GM12878 (cell line): ENCODE results near the gene CAMTA1. TPM values are rescaled to one million over a fixed set of nuclear protein-coding genes. Genes with fewer than 3 reads are reported as not detected.

Experiments used
- ATAC-seq: fragments of 200-7000 bp; cut with Tn5 transposase; 3 replicates; pipeline ENCODE4 v1.9.1; 2020; ENCODE audit warnings: mild to moderate bottlenecking, moderate library complexity
- BruUV-seq: library from RNA; stranded (reverse); fragments of 400-500 nt; replicated peaks from 2 replicates; lab custom pipeline; 2021; lab: Mats Ljungman, UMichigan
- CTCF ChIA-PET: fragments of 300-600 bp; sonication (Branson Sonifier 250); formaldehyde crosslinking; extraction: SDS; loops from one replicate; lab custom pipeline; 2021; ENCODE audit warnings: inconsistent platforms; lab: Yijun Ruan, JAX
- POLR2A ChIA-PET: fragments of 350-600 bp; formaldehyde crosslinking; extraction: SDS; loops from one replicate; lab custom pipeline; 2021; ENCODE audit warnings: inconsistent platforms; lab: Charles Lee
- RAD21 ChIA-PET: fragments of 300-600 bp; sonication (Branson Sonifier 250); formaldehyde crosslinking; loops from one replicate; lab custom pipeline; 2023; ENCODE audit warnings: antibody characterized with exemption; ENCODE audit not compliant: unreplicated experiment; lab: Charles Lee
- SMC1A ChIA-PET: fragments of 300-600 bp; sonication (Branson Sonifier 250); formaldehyde crosslinking; loops from one replicate; lab custom pipeline; 2023; ENCODE audit not compliant: unreplicated experiment, uncharacterized antibody; lab: Charles Lee
- DNase-seq: peaks from one replicate; pipeline ENCODE4 v3.0.0-alpha.2; 2011; ENCODE audit warnings: low read depth, low spot score
- FAIRE-seq: peaks from 3 replicates; lab custom pipeline; 2011; peaks lifted over from hg19 to GRCh38; lab: Jason Lieb, UNC
- H2AFZ ChIP-seq: 2 replicates; pipeline ENCODE4 v1.6.0; 2011; ENCODE audit warnings: low read depth, low read length, control low read depth; ENCODE audit not compliant: control insufficient read depth
- H3K27ac ChIP-seq: 2 replicates; pipeline ENCODE4 v1.5.1; 2011; ENCODE audit warnings: control low read depth; ENCODE audit not compliant: control insufficient read depth, insufficient read depth
- H3K27me3 ChIP-seq, 2 experiments: replicated peaks in 1 of 2; 2 replicates each; pipeline versions ENCODE4 v1.6.0 to v1.6.1; 2011; ENCODE audit warnings: low read length in 1 of 2; ENCODE audit not compliant: control insufficient read depth in 2 of 2, insufficient read depth in 2 of 2
- H3K36me3 ChIP-seq, 2 experiments: 2 replicates each; pipeline ENCODE4 v1.5.1; 2011; ENCODE audit warnings: low read length in 1 of 2; ENCODE audit not compliant: control insufficient read depth in 2 of 2, insufficient read depth in 2 of 2
- H3K4me1 ChIP-seq: 2 replicates; pipeline ENCODE4 v1.6.1; 2011; ENCODE audit warnings: mild to moderate bottlenecking, low read length, moderate library complexity, mixed read lengths; ENCODE audit not compliant: control insufficient read depth, insufficient read depth
- H3K4me2 ChIP-seq: 2 replicates; pipeline ENCODE4 v1.6.0; 2011; ENCODE audit warnings: control low read depth; ENCODE audit not compliant: control insufficient read depth, insufficient read depth
- H3K4me3 ChIP-seq: fragments of 200-600 bp; sonication (generic); 2 replicates; pipeline ENCODE4 v1.5.1; 2016
- H3K79me2 ChIP-seq: 2 replicates; pipeline ENCODE4 v1.6.0; 2011; ENCODE audit warnings: low read length; ENCODE audit not compliant: control insufficient read depth, insufficient read depth
- H3K9ac ChIP-seq: 2 replicates; pipeline ENCODE4 v1.8.0; 2011; ENCODE audit warnings: low read length, control low read depth, mixed read lengths; ENCODE audit not compliant: control insufficient read depth, insufficient read depth
- H3K9me3 ChIP-seq: replicated peaks from 3 replicates; pipeline ENCODE4 v1.5.1; 2011; ENCODE audit warnings: mild to moderate bottlenecking, low read length; ENCODE audit not compliant: control insufficient read depth, insufficient read depth
- H4K20me1 ChIP-seq: 2 replicates; pipeline ENCODE4 v1.6.0; 2011; ENCODE audit not compliant: control insufficient read depth, insufficient read depth
- BCL11A ChIP-seq: IDR thresholded peaks from 2 replicates; pipeline ENCODE4 v1.6.1; 2011; ENCODE audit warnings: low read depth, low read length
- BMI1 ChIP-seq: fragments of 450-650 bp; IDR thresholded peaks from 2 replicates; pipeline ENCODE4 v1.6.1; 2016; ENCODE audit warnings: mild to moderate bottlenecking, moderate library complexity, borderline replicate concordance
- ESRRA ChIP-seq: IDR thresholded peaks from 2 replicates; pipeline ENCODE4 v1.6.1; 2012; ENCODE audit warnings: mild to moderate bottlenecking, low read length, improper control_type of control experiment
- IKZF2 ChIP-seq, 2 experiments: fragments of 450-650 bp; IDR thresholded peaks; 2 replicates each; pipeline ENCODE4 v1.6.1; 2017; ENCODE audit warnings: mild to moderate bottlenecking in 2 of 2, moderate library complexity in 2 of 2
- MTA2 ChIP-seq: fragments of 450-650 bp; IDR thresholded peaks from 2 replicates; pipeline ENCODE4 v1.6.1; 2016; ENCODE audit warnings: low read depth, mild to moderate bottlenecking, moderate library complexity
- RB1 ChIP-seq: fragments of 450-650 bp; formaldehyde crosslinking; IDR thresholded peaks from 2 replicates; pipeline ENCODE4 v1.6.1; 2017; ENCODE audit warnings: mild to moderate bottlenecking, borderline replicate concordance
- RCOR1 ChIP-seq: conservative IDR thresholded peaks from 2 replicates; pipeline ENCODE4 v1.6.1; 2012; ENCODE audit warnings: low read depth, low read length, improper control_type of control experiment
- YY1 ChIP-seq: IDR thresholded peaks from 2 replicates; pipeline ENCODE4 v1.6.1; 2011; ENCODE audit warnings: low read depth, mild to moderate bottlenecking, low read length
- ZZZ3 ChIP-seq: IDR thresholded peaks from 2 replicates; pipeline ENCODE4 v1.6.1; 2011; ENCODE audit warnings: low read depth; ENCODE audit not compliant: control insufficient read depth, insufficient read length
- WGBS: methylation state at CpG from one replicate; pipeline ENCODE4 v1.1.6; 2016; ENCODE audit warnings: low lambda C conversion rate; ENCODE audit not compliant: insufficient replicate concordance, insufficient coverage; ENCODE audit errors: missing lambda C conversion rate; 5-methylcytosine and 5-hydroxymethylcytosine counted together
- in situ Hi-C: fragments of 300-500 bp; cut with MboI; formaldehyde crosslinking; loops from 9 replicates; pipeline ENCODE4 v1.14.3; 2018; ENCODE audit warnings: mixed read lengths
- intact Hi-C: fragments of 100-400 bp; cut with micrococcal nuclease; formaldehyde crosslinking; loops from one replicate; pipeline ENCODE4 v1.14.2; 2022; ENCODE audit not compliant: unreplicated experiment
- polyA plus RNA-seq, 11 experiments: library from polyadenylated mRNA; depleted of rRNA in 4 of 11; unstranded in 6 of 11; stranded (reverse) in 5 of 11; fragments of >200 nt; fragmentation: Nextera tagmentation in 4 of 11; fragmentation: Illumina TruSeq in 1 of 11; extraction: Ambion mirVana in 4 of 11; extraction: Trizol in 1 of 11; gene quantifications; 1 replicate in 1 of 11; 2 replicates in 10 of 11; pipeline versions ENCODE4 v1.2.1 to v1.2.3, GENCODE V29; 2011 to 2016; ENCODE audit warnings: inconsistent platforms in 2 of 11, missing spikeins in 2 of 11, low read depth in 1 of 11
- total RNA-seq, 4 experiments: library from RNA; depleted of rRNA in 3 of 4; stranded (reverse); fragments of >200 nt in 3 of 4; fragmentation: Illumina TruSeq in 1 of 4; extraction: Trizol in 1 of 4; gene quantifications; 2 replicates each; pipeline versions ENCODE4 v1.2.1 to v1.2.3, GENCODE V29; 2013 to 2021
- TF ChIP-seq, protein P1 (sequence below): fragments of 450-650 bp; IDR thresholded peaks from 2 replicates; pipeline ENCODE4 v1.6.1; 2017; ENCODE audit warnings: mild to moderate bottlenecking, moderate library complexity

Gene CAMTA1
- total and polyA plus RNA-seq, 10 of the 15 experiments (the other 5 are each of a cell fraction or from before 2014, with no cell fraction given), result 37.7 to 148 (median 76.4) TPM

DNA sequence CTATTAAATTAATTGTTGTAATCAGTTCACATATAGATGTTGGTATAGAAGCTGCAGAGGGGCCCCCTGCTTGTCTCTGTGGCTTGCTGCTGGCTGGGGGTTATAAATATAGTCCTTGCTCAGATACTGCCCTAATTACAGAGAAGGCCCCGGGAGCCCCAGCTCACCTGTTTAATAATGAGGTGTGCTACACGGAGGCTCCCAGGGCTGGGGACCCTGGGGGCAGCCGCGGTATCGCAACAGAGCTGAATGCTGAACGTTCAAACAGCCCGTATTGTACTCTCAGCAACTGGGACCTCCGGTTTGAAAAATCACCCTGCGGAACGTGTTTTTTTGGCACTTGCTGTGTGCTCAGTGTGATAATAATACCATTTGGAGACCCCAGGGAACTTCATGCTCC, 309.3 kb downstream of the CAMTA1 start:
- no peaks in the 10 kb centered on the region for H3K4me1 ChIP-seq
- no peak overlapping the region for H2AFZ ChIP-seq
- no peak for TF ChIP-seq BMI1
- no peak for TF ChIP-seq BCL11A
- TF ChIP-seq RB1, result no peak
- TF ChIP-seq RCOR1, result no peak
- TF ChIP-seq ESRRA, result no peak
- no TSS peak for BruUV-seq
- intact Hi-C loops (no loop called here), in situ Hi-C loops (no loop called here)
- RAD21 ChIA-PET, result no interaction called here
- no peaks in the 10 kb centered on the region for H3K9me3 ChIP-seq
- CTCF ChIA-PET, result no interaction called here
- FAIRE-seq, result no peak
- SMC1A ChIA-PET, result no interaction called here
- POLR2A ChIA-PET, result no interaction called here
- H3K4me2 ChIP-seq, result no peak overlapping the region
- no peak overlapping the region for H3K9ac ChIP-seq
- DNase-seq, result no peak
- H3K27ac ChIP-seq, result no peak overlapping the region
- no peaks in the 10 kb centered on the region for H4K20me1 ChIP-seq
- H3K79me2 ChIP-seq, result no peaks in the 10 kb centered on the region
- ATAC-seq, result no peak
- no peak overlapping the region for H3K4me3 ChIP-seq
- WGBS, result 57% methylated on average over 10 of the region's 10 CpGs
- peaks cover 7 to 9% of the 10 kb centered on the region in 2 experiments; a peak in 3 of 4 replicates for H3K27me3 ChIP-seq
- no peaks in the 10 kb centered on the region for H3K36me3 ChIP-seq

DNA sequence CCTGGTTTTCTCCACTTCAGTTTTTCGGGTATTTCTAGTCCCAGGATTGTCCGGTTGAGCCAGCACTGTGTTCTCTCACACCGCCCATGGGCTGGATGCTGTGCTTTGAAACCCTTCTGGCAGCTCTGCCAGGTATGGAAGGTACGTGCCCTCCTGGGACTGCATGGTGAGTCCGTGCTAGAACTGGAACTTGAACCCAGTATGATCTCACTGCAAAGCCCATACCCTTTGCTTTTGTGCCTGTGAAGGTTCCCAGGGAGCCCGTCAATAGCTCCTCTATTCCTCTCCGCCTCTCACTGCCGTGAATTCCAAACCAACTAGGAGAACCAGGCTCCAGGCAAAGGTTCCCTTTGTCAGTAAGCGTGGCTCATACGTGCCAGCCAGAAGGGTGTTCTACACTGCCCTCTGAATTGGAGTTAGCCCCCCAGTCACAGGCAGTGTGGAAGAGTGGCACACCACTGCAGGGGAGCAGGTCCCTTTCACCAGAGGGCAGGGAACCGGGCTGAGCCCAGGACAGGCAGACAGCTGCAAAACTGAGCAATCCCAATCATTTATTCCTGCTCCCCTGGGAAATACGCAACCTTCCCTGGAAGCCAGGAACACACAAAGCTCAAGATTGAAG, 310.2 kb downstream of the CAMTA1 start:
- SMC1A ChIA-PET, result no interaction called here
- intact Hi-C loops, result no loop called here
- in situ Hi-C loops, result no loop called here
- no TSS peak for BruUV-seq
- CTCF ChIA-PET, result interaction anchor here (1.2 kb wide), 1 partner anchor 25 kb away, joined by 5 read pairs; no protein-coding TSS in a partner anchor
- TF ChIP-seq, protein P1, sequence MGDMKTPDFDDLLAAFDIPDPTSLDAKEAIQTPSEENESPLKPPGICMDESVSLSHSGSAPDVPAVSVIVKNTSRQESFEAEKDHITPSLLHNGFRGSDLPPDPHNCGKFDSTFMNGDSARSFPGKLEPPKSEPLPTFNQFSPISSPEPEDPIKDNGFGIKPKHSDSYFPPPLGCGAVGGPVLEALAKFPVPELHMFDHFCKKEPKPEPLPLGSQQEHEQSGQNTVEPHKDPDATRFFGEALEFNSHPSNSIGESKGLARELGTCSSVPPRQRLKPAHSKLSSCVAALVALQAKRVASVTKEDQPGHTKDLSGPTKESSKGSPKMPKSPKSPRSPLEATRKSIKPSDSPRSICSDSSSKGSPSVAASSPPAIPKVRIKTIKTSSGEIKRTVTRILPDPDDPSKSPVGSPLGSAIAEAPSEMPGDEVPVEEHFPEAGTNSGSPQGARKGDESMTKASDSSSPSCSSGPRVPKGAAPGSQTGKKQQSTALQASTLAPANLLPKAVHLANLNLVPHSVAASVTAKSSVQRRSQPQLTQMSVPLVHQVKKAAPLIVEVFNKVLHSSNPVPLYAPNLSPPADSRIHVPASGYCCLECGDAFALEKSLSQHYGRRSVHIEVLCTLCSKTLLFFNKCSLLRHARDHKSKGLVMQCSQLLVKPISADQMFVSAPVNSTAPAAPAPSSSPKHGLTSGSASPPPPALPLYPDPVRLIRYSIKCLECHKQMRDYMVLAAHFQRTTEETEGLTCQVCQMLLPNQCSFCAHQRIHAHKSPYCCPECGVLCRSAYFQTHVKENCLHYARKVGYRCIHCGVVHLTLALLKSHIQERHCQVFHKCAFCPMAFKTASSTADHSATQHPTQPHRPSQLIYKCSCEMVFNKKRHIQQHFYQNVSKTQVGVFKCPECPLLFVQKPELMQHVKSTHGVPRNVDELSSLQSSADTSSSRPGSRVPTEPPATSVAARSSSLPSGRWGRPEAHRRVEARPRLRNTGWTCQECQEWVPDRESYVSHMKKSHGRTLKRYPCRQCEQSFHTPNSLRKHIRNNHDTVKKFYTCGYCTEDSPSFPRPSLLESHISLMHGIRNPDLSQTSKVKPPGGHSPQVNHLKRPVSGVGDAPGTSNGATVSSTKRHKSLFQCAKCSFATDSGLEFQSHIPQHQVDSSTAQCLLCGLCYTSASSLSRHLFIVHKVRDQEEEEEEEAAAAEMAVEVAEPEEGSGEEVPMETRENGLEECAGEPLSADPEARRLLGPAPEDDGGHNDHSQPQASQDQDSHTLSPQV, result no peak
- no peak for TF ChIP-seq ZZZ3
- TF ChIP-seq RB1, result no peak
- no peak for TF ChIP-seq IKZF2 (IDR thresholded peaks at IDR 0.05)
- no peak for TF ChIP-seq RCOR1
- no peak for TF ChIP-seq MTA2
- TF ChIP-seq YY1, result no peak
- Histone ChIP-seq H3K27ac (no peak overlapping the region), H3K4me2 (no peak overlapping the region), H3K9me3 (no peaks in the 10 kb centered on the region), H2AFZ (no peak overlapping the region), H3K9ac (no peak overlapping the region), H4K20me1 (no peaks in the 10 kb centered on the region), H3K4me1 (no peaks in the 10 kb centered on the region), H3K27me3 (peaks cover 7 to 9% of the 10 kb centered on the region in 2 experiments; a peak in 3 of 4 replicates), H3K4me3 (no peak overlapping the region), H3K79me2 (no peaks in the 10 kb centered on the region), H3K36me3 (no peaks in the 10 kb centered on the region)
- POLR2A ChIA-PET, result no interaction called here
- no peak for DNase-seq
- 10% methylated on average over 12 of the region's 12 CpGs for WGBS
- ATAC-seq, result no peak
- RAD21 ChIA-PET, result no interaction called here
- no peak for FAIRE-seq
